ENCODE data around the gene MYOG. TPM values are rescaled to one million over a fixed set of nuclear protein-coding genes. Genes with fewer than 3 reads are reported as not detected.
A peak's percentile ranks its signal among the peaks of the same experiment; 100 is the strongest.

Gene MYOG
- total RNA-seq, 1 donor from 2014 or later, result not detected

DNA sequence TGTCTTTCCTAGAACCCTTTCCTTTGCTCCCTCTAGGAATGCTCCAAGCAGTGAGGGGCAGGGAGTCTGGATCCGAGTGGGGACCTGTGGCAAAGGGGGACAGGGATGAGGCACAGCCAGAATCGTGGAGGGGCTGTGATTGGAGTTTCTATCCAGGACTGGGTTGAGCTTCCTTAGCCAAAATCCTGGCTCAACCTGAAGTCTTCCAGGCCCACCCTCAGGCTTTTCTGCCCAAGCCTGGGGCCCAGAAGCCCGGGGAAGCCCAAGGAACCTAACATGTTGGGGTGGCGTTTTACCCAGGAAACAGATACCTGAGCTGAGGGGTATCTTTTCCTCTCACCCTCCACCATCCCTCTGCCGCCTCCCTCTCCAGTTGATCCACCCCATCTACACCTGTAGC, 5.4 kb downstream of the MYOG start:
- Mint-ChIP-seq H3K27me3 (ENCODE audit: low read depth) (peaks cover 42% of the 10 kb centered on the region), H3K27ac (no peak overlapping the region), H3K4me3 (no peak overlapping the region), H3K36me3 (peaks cover 4% of the 10 kb centered on the region), H3K9me3 (no peaks in the 10 kb centered on the region), H3K4me1 (peaks cover 14% of the 10 kb centered on the region)
- DNase-seq (ENCODE audit: low spot score in 2 of 2, unreplicated experiment in 2 of 2), result no peak
- TF ChIP-seq, protein P1, sequence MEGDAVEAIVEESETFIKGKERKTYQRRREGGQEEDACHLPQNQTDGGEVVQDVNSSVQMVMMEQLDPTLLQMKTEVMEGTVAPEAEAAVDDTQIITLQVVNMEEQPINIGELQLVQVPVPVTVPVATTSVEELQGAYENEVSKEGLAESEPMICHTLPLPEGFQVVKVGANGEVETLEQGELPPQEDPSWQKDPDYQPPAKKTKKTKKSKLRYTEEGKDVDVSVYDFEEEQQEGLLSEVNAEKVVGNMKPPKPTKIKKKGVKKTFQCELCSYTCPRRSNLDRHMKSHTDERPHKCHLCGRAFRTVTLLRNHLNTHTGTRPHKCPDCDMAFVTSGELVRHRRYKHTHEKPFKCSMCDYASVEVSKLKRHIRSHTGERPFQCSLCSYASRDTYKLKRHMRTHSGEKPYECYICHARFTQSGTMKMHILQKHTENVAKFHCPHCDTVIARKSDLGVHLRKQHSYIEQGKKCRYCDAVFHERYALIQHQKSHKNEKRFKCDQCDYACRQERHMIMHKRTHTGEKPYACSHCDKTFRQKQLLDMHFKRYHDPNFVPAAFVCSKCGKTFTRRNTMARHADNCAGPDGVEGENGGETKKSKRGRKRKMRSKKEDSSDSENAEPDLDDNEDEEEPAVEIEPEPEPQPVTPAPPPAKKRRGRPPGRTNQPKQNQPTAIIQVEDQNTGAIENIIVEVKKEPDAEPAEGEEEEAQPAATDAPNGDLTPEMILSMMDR (IDR thresholded peaks at IDR 0.05; ENCODE audit: unreplicated experiment), result no peak

DNA sequence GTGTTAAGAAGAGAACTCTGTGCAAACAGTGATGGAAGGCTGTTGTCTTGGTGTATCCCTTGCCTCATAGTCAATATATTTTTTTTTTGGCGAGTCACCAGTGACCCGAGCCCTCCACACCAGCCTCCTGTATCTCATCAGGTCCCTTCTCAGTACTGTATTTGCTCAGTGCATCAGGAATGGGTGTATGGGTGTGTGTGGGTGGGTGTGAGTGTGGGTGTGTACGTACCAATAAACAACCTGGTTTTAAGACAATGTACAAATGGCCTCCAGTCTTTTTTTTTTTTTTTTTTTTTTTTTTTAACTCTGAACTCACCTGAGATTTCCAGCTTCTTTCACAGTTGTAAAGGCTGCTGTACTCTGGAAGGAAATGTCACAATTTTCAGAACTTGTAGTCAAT, 7.3 kb downstream of the MYOG start:
- H3K9me3 Mint-ChIP-seq, result no peaks in the 10 kb centered on the region
- H3K36me3 Mint-ChIP-seq, result peaks cover 4% of the 10 kb centered on the region
- no peak for DNase-seq (ENCODE audit: low spot score in 2 of 2, unreplicated experiment in 2 of 2)
- H3K27ac Mint-ChIP-seq, result no peak overlapping the region
- H3K27me3 Mint-ChIP-seq (ENCODE audit: low read depth), result peaks cover 59% of the 10 kb centered on the region
- TF ChIP-seq, protein P1 (IDR thresholded peaks at IDR 0.05; ENCODE audit: unreplicated experiment), result no peak
- H3K4me1 Mint-ChIP-seq, result peaks cover 14% of the 10 kb centered on the region
- no peak overlapping the region for H3K4me3 Mint-ChIP-seq

DNA sequence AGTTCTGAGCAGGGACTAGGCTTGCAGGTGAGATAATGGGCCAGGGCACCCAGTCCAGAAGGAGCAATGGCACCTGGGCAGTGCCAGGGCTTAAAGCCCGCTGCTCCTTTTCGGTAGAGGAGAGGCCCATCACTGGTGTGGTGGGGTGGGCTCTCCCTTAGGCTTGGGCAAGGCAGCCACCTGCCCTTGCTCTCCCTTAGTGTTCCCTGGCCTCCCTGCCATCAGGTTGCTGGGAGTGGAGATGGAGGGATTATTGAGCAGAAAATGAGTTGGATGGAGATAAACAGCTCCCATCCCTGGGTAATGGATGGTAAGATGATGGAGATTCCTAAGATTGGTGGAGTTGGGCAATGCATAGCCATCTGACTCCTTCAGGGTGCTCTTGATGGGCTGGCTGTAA, 7.9 kb downstream of the MYOG start:
- TF ChIP-seq, protein P1 (IDR thresholded peaks at IDR 0.05; ENCODE audit: unreplicated experiment), result no peak
- Mint-ChIP-seq H3K9me3 (no peaks in the 10 kb centered on the region), H3K27me3 (ENCODE audit: low read depth) (peaks cover 64% of the 10 kb centered on the region), H3K27ac (no peak overlapping the region), H3K36me3 (peaks cover 4% of the 10 kb centered on the region), H3K4me3 (no peak overlapping the region), H3K4me1 (peaks cover 14% of the 10 kb centered on the region)
- no peak for DNase-seq (ENCODE audit: low spot score in 2 of 2, unreplicated experiment in 2 of 2)

DNA sequence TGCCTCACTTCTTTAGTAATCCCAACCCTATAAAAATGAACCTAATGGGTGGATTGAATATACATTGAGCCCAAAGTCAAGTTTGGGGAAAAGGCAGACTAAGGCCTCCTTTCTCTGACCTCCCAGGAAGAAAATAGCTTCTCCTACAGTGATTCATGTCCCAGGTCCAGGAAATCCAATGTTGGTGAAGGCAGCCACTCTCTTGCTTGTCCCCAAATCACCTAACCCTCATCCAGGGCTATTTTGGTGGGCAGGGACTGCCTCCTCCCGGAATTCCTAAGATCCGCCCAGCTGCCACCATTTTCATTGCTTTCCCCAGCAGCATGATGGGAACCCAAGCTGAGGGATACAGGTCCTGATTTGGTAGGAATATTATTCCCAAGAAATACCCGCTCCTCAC, 8.4 kb downstream of the MYOG start:
- TF ChIP-seq, protein P1 (IDR thresholded peaks at IDR 0.05; ENCODE audit: unreplicated experiment), result no peak
- Mint-ChIP-seq H3K9me3 (no peaks in the 10 kb centered on the region), H3K36me3 (peaks cover 5% of the 10 kb centered on the region), H3K27ac (no peak overlapping the region), H3K4me1 (peaks cover 12% of the 10 kb centered on the region), H3K4me3 (no peak overlapping the region), H3K27me3 (ENCODE audit: low read depth) (peaks cover 67% of the 10 kb centered on the region)
- DNase-seq (ENCODE audit: low spot score in 2 of 2, unreplicated experiment in 2 of 2), result no peak

DNA sequence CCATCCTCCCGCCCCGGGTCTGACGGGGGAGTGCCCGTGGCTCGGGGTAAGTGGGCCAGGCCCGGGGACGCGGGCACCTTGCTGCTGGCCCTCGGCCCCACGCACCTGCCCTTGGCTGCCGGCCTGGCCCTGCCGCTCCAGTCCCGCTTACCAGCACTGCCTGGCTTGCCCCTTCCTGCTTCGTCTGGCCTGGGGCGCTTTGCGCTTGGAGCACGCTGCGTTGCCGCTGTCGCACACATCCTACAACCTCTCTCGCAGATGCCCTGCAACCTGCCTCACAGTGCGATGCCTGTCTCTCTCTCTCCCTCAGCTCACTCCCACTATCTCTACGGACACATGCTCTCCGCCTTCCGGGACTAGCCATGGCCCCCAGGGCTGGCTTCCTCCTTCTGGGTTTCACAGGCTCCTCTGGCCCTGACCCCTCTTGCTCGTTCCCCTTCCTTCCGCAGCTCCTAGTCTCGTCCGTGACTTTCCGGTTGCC, 9.7 kb downstream of the MYOG start:
- no peak for DNase-seq (ENCODE audit: low spot score in 2 of 2, unreplicated experiment in 2 of 2)
- Mint-ChIP-seq H3K9me3 (no peaks in the 10 kb centered on the region), H3K36me3 (peaks cover 11% of the 10 kb centered on the region), H3K27ac (no peak overlapping the region), H3K4me3 (peak overlapping the region; percentile 52), H3K27me3 (ENCODE audit: low read depth) (peaks cover 70% of the 10 kb centered on the region), H3K4me1 (peaks cover under 1% of the 10 kb centered on the region)
- TF ChIP-seq, protein P1 (IDR thresholded peaks at IDR 0.05; ENCODE audit: unreplicated experiment), result no peak

All from mesothelial cell of epicardium (in vitro differentiated cells).